Measurements from ENCODE around the gene CASZ1.

Gene CASZ1

DNA sequence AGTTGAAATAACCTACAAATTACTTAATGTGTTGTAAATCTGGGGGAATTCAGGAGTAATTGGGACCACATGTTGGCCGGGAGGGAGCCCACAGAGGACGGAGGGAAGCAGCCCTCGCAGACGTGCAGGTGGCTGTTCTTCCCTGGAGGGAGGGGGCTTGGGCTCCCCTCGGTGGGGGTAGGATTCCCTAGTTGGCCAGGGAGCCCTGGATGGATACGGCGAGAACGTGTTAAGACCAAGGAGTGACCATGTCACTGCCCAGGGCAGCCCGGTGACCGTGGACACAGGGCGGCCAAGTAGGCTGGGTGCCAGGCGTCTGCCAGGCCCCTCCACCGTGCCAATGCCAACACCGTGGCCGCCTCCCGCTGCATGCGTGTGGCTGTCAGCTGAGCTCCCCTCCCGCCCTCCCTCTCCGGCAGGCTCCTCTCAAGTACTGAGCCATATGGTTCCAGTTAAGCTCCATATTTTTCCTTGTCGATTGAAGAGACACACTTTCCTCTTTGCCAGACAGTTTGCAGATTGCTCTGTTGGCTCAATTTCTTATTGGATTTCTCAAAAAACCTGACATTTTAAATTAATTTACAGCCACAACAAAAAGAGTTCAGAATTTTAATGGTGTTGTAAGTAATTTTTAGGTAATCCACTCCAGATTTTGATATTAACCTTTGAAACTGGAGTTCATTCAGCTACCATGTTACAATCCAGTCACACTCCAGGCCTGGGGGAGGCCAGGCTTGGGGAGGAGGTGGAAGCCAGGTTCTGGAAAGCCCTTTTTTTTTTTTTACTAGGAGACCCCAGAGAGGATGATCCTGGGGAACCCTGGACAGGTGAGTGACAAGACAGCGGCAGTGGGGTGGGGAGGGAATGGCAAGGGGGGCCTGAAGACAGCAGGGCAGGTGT, 71.2 kb downstream of the CASZ1 start:
- DNase-seq = no peak

DNA sequence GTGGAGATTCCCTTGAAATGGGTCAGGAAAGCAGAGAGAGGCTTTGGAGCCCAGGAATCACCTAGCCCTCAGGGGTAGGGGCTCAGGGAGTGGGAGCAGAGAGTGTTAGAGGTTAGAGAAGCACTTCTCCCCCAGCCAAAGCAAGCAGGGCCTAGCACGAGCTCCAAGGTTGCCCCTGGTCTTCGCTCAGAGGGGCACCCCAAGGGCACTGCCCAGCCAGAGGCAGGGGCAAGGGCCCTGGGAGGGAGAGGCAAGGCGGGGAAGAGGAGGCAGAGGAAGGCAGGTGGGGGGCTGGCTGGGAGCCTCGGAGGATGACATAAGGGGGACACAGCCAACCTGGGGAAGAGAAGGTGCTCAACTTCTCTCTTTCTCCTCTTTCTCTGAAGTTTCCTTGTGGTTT, 71.9 kb downstream of the CASZ1 start:
- DNase-seq = no peak

DNA sequence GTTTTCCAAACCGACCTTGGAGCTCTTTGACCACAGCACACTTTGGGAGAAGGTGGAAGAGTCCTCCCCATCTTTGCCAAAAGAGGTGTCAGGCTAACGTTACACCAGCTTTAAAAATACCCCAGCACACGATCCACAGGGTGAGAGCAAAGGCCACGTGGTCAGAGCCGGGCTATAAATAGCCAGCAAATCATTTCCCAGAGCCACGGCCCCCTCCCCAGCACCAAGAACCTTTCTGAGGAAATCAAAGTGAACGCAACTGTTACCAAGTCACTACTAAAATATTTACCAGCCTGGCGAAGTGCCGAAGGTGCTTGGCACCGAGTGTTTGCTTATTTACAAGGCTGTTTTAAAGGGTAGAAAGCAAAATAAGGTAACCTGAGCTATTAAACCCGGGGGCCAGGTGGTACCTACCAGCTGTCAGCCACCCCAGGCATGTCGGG, 72.4 kb downstream of the CASZ1 start:
- peak; percentile 6 for DNase-seq

DNA sequence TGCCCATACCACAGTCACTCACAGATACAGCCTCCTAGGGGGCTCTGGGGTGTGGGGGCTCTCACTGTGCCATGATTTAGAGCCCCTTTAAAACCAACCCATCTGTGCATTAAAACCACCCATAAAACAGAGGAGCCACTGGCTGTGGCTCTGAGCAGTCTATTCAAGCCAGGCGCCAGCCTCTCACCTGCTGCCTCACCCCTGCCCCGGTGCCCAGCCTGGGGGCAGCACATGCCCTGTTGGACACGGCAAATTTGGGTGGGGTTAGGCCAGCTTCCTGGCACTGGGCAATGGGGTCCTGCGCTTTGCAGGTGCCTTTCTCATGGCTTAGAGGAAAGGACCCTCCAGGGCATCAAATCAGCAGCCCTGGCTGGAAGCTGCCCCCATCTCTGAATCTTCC, 73.1 kb downstream of the CASZ1 start:
- no peak for DNase-seq

GRCh38 chr1:10722803-10723202, 73.6 kb downstream of the CASZ1 start:
- DNase-seq = no peak

DNA sequence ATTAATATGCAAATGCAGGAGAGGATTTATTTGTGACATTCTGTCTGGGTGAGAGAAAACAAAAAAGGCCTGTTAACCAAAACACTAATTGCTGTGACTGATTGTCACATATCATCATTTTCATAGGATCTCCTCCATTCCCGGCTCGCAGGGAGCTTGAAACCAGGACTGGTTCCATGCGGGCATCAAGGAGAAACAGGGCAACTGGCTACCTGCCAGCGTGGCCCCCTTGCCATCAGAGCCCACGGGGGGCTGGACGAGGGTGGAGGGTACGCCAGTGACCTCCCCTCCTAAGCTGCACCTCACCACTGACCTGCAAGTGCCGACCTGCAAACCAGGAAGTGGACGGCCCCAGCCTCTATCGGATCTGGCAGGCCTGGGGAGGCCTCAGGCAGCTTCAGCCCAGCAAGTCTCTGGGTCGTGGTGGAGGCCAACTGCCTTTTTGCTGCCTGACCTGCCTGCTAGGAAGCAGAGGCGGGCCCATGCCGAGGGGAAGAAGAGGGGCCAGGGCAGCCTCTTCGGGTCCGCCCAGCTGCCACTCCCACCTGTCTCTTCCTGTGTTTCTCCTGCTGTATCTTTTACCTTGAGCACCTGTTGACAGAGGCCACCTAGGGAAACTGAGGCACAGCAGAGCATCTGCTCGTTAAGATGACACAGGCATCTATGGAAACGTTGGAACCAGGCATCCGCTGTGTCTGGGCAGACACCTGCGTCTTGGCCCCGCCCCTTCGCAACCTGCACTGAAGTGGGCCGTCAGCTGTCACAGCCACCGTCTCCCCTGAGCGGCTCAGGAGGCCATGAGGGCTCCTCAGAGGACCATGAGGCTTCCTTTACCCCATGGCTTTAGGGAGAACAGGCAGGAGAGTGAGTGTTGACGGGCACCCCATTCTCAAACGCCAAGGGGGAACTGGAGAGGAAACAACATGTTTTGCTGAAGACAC, 74.8 kb downstream of the CASZ1 start:
- DNase-seq = no peak

DNA sequence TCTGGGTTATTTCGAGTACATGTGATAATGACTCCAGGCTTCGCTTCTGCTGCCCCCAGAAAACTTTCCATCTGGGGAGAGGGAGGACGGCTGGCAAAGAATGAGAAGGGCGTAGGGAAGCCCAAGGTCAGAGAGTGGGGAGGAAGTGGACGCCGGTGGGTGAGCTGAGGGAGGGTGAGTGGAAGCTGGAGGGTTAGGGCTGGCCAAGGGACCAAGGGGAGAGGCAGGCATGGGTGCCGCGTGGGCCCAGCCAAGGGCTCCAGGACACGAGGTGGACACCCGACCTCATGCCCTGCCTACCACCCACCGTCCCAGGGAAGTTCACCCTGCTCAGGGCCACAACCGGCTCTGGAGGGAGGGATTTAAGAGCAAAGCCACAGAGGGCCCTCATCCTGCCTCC, 75.8 kb downstream of the CASZ1 start:
- no peak for DNase-seq

DNA sequence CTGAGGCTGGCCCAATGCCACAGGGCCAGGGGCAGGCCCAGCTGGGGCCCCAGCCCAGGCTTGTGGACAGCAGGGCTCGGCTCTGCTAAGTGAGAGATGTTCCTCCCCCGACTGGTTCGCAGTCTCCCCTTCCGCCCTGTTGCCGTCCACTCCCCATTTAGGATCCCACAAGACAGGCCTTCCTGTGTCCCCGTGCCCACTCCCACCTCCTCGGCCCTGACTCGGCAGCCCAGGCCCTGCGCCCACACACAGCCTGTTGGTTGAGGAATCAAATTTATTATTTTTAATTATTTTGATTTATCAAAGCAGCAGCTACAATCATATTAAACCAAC, 78.4 kb downstream of the CASZ1 start:
- no peak for DNase-seq

DNA sequence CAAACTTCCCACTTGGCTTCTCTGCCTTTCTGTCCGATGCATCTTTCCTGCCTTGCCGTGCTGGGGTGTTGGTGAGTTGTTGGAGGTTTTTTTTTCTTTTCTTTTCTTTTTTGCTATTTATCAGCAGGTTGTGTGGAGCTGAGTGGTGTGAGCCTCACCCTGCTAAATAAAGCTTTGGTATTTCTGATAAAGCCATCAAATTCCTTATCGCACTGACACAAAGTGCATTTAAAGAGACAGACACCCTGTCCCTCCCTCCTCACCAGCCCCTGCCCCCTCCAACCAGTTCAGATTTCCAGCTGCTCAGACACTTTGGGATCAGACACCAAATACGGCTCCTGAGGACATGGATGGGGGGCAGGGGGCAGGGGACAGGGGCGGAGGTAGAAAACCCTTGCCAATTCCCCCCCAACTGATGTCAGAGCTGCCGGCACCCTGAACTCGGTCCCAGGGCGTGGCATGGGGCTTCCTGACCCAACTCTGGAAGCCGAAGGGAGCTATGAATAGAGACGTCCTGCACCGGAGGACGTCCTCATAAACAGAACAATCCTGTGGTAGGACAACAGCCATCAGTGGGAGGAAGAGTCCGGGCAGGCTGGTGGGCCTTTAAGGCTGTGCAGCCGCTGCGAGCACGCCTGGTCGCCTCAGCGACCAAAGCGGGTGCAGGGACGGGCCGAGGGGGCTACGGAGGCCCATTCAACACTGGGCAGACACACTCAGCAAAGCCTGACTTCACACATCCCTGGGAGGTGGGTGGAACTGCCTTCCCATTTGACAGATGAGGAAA, 79.0 kb downstream of the CASZ1 start:
- DNase-seq = no peak

- DNase-seq = no peak
These were observed 79.6 kb downstream of the CASZ1 start for GRCh38 chr1:10716840-10717239.

DNA sequence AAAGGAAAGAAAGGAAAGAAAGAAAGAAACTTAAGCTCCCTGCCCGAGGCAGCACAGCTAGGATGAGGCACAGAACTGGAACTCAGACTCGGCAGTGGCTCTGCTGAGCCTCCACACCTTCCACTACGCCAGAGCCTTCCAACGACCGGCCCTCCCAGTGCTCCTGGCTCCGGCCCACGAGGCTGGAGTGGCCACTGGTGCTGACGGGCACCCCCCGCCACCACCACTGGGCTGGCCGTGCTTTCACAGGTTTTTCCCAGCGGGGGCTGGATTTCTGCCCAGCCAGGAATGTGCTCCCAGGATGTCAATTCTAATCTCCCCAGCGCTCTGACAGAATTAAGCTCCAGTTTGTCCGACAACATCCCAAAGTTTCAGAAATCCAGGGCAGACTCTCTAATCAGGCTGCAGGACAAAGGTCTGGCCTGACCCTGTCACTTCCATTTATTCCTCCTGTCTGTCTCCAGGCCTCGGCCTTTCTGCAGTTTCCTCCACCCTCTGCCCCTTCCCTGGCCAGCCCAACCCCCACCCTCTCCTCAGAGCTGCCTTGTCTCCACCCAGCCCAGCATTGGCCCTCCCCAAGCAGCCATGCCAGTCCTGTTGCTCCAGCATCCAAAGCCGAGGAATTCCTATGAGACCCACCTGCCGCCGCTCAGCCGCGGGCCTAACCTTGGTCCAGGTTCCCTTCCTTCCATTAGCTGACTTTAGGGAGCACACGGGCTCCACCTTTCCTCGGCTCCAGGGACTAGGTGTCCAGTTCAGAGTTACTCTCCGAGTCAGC, 81.9 kb downstream of the CASZ1 start:
- DNase-seq = no peak

- DNase-seq = no peak
These were observed 82.8 kb downstream of the CASZ1 start for GRCh38 chr1:10713614-10714013.

GRCh38 chr1:10712568-10713362, 83.7 kb downstream of the CASZ1 start:
- DNase-seq = no peak

DNA sequence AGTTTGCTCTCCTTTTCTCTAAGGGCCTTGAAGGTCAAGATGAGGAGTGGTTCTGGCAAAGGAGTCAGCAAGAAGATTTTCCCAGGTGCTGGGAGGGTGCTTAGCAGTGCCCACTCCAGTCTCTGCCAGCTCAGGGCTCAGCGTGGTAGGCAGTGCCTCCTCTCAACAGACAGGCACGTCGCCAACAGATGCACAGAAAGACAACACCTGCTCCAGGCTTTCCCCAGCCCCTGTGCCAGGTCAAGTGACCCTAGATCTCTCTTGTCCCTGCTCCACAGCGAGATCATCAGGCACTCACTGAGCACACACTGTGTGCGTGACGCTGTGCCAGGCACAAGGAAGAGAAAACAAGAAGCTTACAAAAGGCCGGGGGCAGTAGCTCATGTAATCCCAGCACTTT, 86.0 kb downstream of the CASZ1 start:
- DNase-seq = no peak

DNA sequence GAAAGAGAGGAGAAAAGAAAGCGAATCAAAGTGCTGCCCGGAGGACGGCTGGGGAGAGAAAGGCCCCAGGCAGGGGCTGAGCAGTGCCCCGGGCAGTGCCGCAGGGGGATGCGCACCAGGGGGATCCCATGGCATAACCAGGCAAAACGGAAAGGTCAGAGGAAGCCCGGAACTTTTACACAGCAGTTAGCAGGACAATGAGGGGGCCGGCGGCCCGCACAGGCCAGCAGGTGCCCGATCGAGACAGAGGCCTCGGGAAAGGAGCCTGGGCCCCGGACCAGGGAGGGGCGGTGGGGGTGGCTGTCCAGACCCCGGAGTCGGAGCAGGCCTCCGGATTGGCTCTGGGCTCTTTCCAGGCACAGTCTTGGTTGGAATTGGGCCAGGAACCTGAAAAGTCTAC, 86.8 kb downstream of the CASZ1 start:
- no peak for DNase-seq

GRCh38 chr1:10709165-10709564, 87.3 kb downstream of the CASZ1 start:
- no peak for DNase-seq

DNA sequence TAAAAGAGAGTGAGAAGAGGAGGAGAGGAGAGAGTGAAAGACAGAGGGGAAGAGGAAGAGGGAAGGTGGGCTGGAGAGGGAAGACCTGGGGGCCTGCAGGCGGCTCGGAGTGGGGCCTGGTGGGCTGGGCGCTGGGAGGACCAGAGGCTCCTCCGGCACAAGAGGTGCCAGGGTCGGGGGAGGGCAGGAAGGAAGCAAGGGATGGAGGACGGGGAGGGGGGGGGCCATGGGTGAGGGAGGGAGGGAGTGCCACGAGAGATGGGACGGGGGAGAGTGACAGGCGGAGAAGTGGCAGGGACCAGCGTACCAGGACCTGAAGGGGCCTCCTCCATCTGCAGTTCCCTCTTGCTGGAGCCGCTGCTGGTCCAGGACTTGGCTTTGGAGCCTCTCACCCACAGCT, 87.7 kb downstream of the CASZ1 start:
- no peak for DNase-seq

- DNase-seq = no peak
These were observed 89.2 kb downstream of the CASZ1 start for GRCh38 chr1:10707208-10707607.

GRCh38 chr1:10706376-10706913, 90.0 kb downstream of the CASZ1 start:
- no peak for DNase-seq

- DNase-seq = no peak
These were observed 90.5 kb downstream of the CASZ1 start for GRCh38 chr1:10705953-10706352.

DNA sequence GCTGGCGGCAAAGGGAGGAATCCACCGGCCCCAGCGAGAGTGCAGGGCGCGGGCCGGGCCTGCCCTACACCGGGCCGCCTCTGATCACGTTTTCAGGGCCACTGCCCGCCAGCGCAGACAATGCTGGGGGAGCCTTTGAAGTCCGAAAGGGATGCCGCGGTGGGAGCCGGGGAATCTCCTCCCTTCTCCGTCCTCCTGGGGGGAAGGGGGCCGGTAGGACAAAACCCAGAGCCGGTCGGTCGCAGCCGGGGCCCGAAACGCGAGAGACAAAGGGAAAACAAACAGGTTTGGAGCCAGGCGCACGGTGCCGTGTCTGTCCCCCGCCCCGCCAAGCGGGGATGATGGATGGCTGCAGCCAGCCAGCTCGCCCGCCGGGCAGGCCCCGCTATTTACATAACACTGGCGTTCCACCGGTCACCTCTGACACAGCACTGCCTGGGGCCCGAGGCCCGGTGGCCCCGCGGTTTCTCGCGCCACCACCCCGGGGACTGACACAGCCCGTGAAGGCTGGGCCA, 92.0 kb downstream of the CASZ1 start:
- DNase-seq = no peak

Measured in NCI-H748 treated with DMSO at 0.1 percent for 48 hours (cell line).